ENCODE measurements around the gene SCARF2.
"Not testable (repeated sequence)": the region's sequence is repeated elsewhere in the genome, so short reads cannot be mapped to it uniquely, and the experiment has no call there.

SCARF2 gene

GRCh38 chr22:20475115-20475436 is 37.5 kb upstream of the SCARF2 start:
- in situ Hi-C loops (cut with MboI; ENCODE audit: low pct_unique_long_range_greater_than_20kb, low sequenced_read_pairs, unreplicated experiment): no loop called here
- TF ChIP-seq CTCF (IDR thresholded peaks at IDR 0.05; ENCODE audit: extremely low read depth, insufficient read depth, missing control alignments): no peak
- DNase-seq (ENCODE audit: low spot score): no peak

GRCh38 chr22:20472629-20473442 is 35.2 kb upstream of the SCARF2 start:
- TF ChIP-seq CTCF (IDR thresholded peaks at IDR 0.05; ENCODE audit: extremely low read depth, insufficient read depth, missing control alignments): no peak
- no peak for DNase-seq (ENCODE audit: low spot score)

GRCh38 chr22:20471126-20471833 is 33.7 kb upstream of the SCARF2 start:
- DNase-seq (ENCODE audit: low spot score): no peak
- in situ Hi-C loops (cut with MboI; ENCODE audit: low pct_unique_long_range_greater_than_20kb, low sequenced_read_pairs, unreplicated experiment): no loop called here
- TF ChIP-seq CTCF (IDR thresholded peaks at IDR 0.05; ENCODE audit: extremely low read depth, insufficient read depth, missing control alignments): no peak

More at GRCh38 chr22:20472629-20473442, 35.2 kb upstream of the SCARF2 start:
- in situ Hi-C loops (cut with MboI; ENCODE audit: low pct_unique_long_range_greater_than_20kb, low sequenced_read_pairs, unreplicated experiment): no loop called here

GRCh38 chr22:20470525-20470924 is 32.9 kb upstream of the SCARF2 start:
- in situ Hi-C loops (cut with MboI; ENCODE audit: low pct_unique_long_range_greater_than_20kb, low sequenced_read_pairs, unreplicated experiment); DNase-seq (ENCODE audit: low spot score): not testable (repeated sequence)

- in situ Hi-C loops (cut with MboI; ENCODE audit: low pct_unique_long_range_greater_than_20kb, low sequenced_read_pairs, unreplicated experiment): no loop called here
- no peak for TF ChIP-seq CTCF (IDR thresholded peaks at IDR 0.05; ENCODE audit: extremely low read depth, insufficient read depth, missing control alignments)
- no peak for DNase-seq (ENCODE audit: low spot score)
Observed at GRCh38 chr22:20469110-20469868, 31.7 kb upstream of the SCARF2 start.

- TF ChIP-seq CTCF (IDR thresholded peaks at IDR 0.05; ENCODE audit: extremely low read depth, insufficient read depth, missing control alignments): no peak
- DNase-seq (ENCODE audit: low spot score): no peak
- in situ Hi-C loops (cut with MboI; ENCODE audit: low pct_unique_long_range_greater_than_20kb, low sequenced_read_pairs, unreplicated experiment): no loop called here
Observed at GRCh38 chr22:20466659-20467379, 29.2 kb upstream of the SCARF2 start.

All from GM13977 (cell line).